B cell (primary cell): ENCODE results near the gene ELFN1. TPM values are rescaled to one million over a fixed set of nuclear protein-coding genes. Genes with fewer than 3 reads are reported as not detected.

Experiments used
- ATAC-seq: fragments of 200-7000 bp; cut with Tn5 transposase; one replicate; pipeline ENCODE4 v1.10.0; 2021; ENCODE audit warnings: low read depth, mild to moderate bottlenecking, moderate number of reproducible peaks, moderate library complexity
- CTCF ChIA-PET: fragments of 350-600 bp; sonication (Branson Sonifier 250); formaldehyde crosslinking; loops from one replicate; lab custom pipeline; 2021; ENCODE audit warnings: antibody characterized with exemption, inconsistent platforms; lab: Charles Lee
- POLR2A ChIA-PET: fragments of 350-600 bp; sonication (Branson Sonifier 250); formaldehyde crosslinking; loops from one replicate; lab custom pipeline; 2021; ENCODE audit warnings: antibody characterized with exemption; lab: Charles Lee
- DNase-seq: peaks from one replicate; pipeline ENCODE4 v3.0.0; 2013
- H2AFZ ChIP-seq: 2 replicates; pipeline ENCODE4 v1.6.1; 2012; ENCODE audit warnings: mild to moderate bottlenecking, low read depth, low read length; ENCODE audit not compliant: insufficient read depth, poor library complexity, severe bottlenecking
- H3K27ac ChIP-seq, 2 donors: 1 replicate in 1 of 2; 2 replicates in 1 of 2; pipeline ENCODE4 v1.5.1; 2012 to 2013; ENCODE audit warnings: low read length in 2 of 2, mild to moderate bottlenecking in 2 of 2, moderate library complexity in 1 of 2
- H3K27me3 ChIP-seq, 4 experiments: fragments of 200-600 bp in 1 of 4; sonication (generic) in 1 of 4; replicated peaks in 1 of 4; 1 replicate in 2 of 4; 2 replicates in 2 of 4; pipeline versions ENCODE4 v1.6.1 to v1.7.0; 2013 to 2016; ENCODE audit warnings: low read length in 3 of 4, mild to moderate bottlenecking in 2 of 4, mixed read lengths in 1 of 4, moderate library complexity in 1 of 4; ENCODE audit not compliant: insufficient read depth in 4 of 4, control insufficient read depth in 3 of 4; ENCODE audit errors: control extremely low read depth in 1 of 4
- H3K36me3 ChIP-seq, 2 experiments: replicated peaks in 1 of 2; 1 replicate in 1 of 2; 2 replicates in 1 of 2; pipeline versions ENCODE4 v1.6.1 to v1.7.1; 2013; ENCODE audit warnings: low read length in 1 of 2; ENCODE audit not compliant: insufficient read depth in 2 of 2, control insufficient read depth in 1 of 2; ENCODE audit errors: control extremely low read depth in 1 of 2, extremely low read depth in 1 of 2
- H3K4me1 ChIP-seq, 2 donors: fragments of 200-600 bp in 1 of 2; sonication (generic) in 1 of 2; 1 replicate in 1 of 2; 2 replicates in 1 of 2; pipeline versions ENCODE4 v1.5.1 to v1.6.1; 2013 to 2017; ENCODE audit warnings: low read length in 2 of 2; ENCODE audit not compliant: control insufficient read depth in 2 of 2, insufficient read depth in 2 of 2
- H3K4me2 ChIP-seq: replicated peaks from 2 replicates; pipeline ENCODE3; 2012; ENCODE audit warnings: mild to moderate bottlenecking, low read depth, low read length; ENCODE audit not compliant: poor library complexity, severe bottlenecking
- H3K4me3 ChIP-seq, 5 experiments: fragments of 200-600 bp in 1 of 5; sonication (generic) in 1 of 5; 1 replicate in 3 of 5; 2 replicates in 2 of 5; pipeline versions ENCODE4 v1.5.1 to v1.7.0; 2011 to 2016; ENCODE audit warnings: low read length in 4 of 5, mild to moderate bottlenecking in 4 of 5, low read depth in 2 of 5, control low read depth in 1 of 5, moderate library complexity in 1 of 5; ENCODE audit not compliant: insufficient read depth in 1 of 5; ENCODE audit errors: control extremely low read depth in 1 of 5, extremely low read depth in 1 of 5
- H3K79me2 ChIP-seq: fragments of 200-600 bp; sonication (generic); one replicate; pipeline ENCODE4 v1.6.0; 2016; ENCODE audit warnings: low read length; ENCODE audit not compliant: control insufficient read depth, insufficient read depth
- H3K9ac ChIP-seq: fragments of 200-600 bp; sonication (generic); 2 replicates; pipeline ENCODE4 v1.6.1; 2017; ENCODE audit warnings: mild to moderate bottlenecking, low read length, moderate library complexity
- H3K9me3 ChIP-seq, 3 donors: one replicate each; pipeline versions ENCODE4 v1.6.1 to v1.7.1; 2013; ENCODE audit warnings: low read length in 2 of 3; ENCODE audit not compliant: control insufficient read depth in 2 of 3, insufficient read depth in 1 of 3; ENCODE audit errors: control extremely low read depth in 1 of 3
- H4K20me1 ChIP-seq: 2 replicates; pipeline ENCODE4 v1.6.0; 2012; ENCODE audit warnings: mild to moderate bottlenecking, low read length; ENCODE audit not compliant: insufficient read depth, control insufficient read depth, poor library complexity, severe bottlenecking
- H3K27ac Mint-ChIP-seq: one replicate; pipeline ENCODE4 v1.8.0; 2021; ENCODE audit warnings: mixed read lengths
- H3K27me3 Mint-ChIP-seq: one replicate; pipeline ENCODE4 v1.8.0; 2021; ENCODE audit warnings: mixed read lengths
- H3K4me1 Mint-ChIP-seq: one replicate; pipeline ENCODE4 v1.8.0; 2021; ENCODE audit warnings: mixed read lengths
- H3K4me3 Mint-ChIP-seq: one replicate; pipeline ENCODE4 v1.8.0; 2021; ENCODE audit warnings: mixed read lengths
- H3K9me3 Mint-ChIP-seq: one replicate; pipeline ENCODE4 v1.8.0; 2022; ENCODE audit warnings: mixed read lengths; ENCODE audit not compliant: insufficient read depth
- CTCF ChIP-seq: fragments of 200-600 bp; IDR thresholded peaks from one replicate; pipeline ENCODE4 v1.8.0; 2022; ENCODE audit warnings: antibody characterized with exemption, mild to moderate bottlenecking
- EZH2 ChIP-seq: IDR thresholded peaks from 2 replicates; pipeline ENCODE4 v1.6.1; 2012; ENCODE audit warnings: borderline replicate concordance, low read depth, mild to moderate bottlenecking, moderate library complexity, low read length; ENCODE audit not compliant: insufficient read depth, poor library complexity, severe bottlenecking
- WGBS: methylation state at CpG from one replicate; pipeline ENCODE4 v1.1.5; 2013; ENCODE audit warnings: missing lambda C conversion rate; ENCODE audit not compliant: insufficient coverage; 5-methylcytosine and 5-hydroxymethylcytosine counted together
- intact Hi-C: fragments of 100-400 bp; cut with micrococcal nuclease; formaldehyde crosslinking; loops from one replicate; pipeline ENCODE4 v1.10.0; 2022
- polyA plus RNA-seq: library from polyadenylated mRNA; depleted of rRNA; stranded (reverse); fragments of >200 nt; gene quantifications from 2 replicates; pipeline ENCODE4 v1.2.3, GENCODE V29; 2012
- total RNA-seq, 2 donors: library from RNA; stranded (reverse); fragments of 120-200 nt in 1 of 2; gene quantifications; 1 replicate in 1 of 2; 2 replicates in 1 of 2; pipeline versions ENCODE4 v1.2.3 to v1.2.4, GENCODE V29; 2013 to 2022

The ELFN1 gene
- total and polyA plus RNA-seq, 2 donors (not counting 1 experiment from before 2014, with no cell fraction given): 0.12 TPM; not detected in 1

DNA sequence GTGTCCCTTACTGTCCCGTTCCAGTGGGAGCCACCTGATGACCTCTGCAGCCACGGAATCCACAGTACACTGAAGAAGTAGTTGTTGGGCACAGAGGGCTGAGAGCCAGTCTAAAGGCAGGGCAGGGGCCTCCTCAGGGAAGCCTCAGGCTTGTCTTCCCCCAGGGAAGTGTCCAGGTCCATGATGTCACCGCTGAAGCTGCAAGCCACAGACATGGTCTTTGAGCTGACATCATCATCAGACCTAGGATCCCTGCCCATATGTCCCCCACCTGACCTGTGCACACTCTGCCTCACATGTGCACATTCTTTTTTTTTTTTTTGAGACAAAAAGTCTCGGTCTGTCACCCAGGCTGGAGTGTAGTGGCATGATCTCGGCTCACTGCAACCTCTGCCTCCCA, 38.4 kb upstream of the ELFN1 start:
- Mint-ChIP-seq H3K9me3 (peaks cover 3% of the 10 kb centered on the region), H3K27ac (no peak overlapping the region), H3K4me1 (no peaks in the 10 kb centered on the region), H3K27me3 (peaks cover 25% of the 10 kb centered on the region), H3K4me3 (no peak overlapping the region)
- TF ChIP-seq CTCF (no peak), EZH2 (no peak)
- Histone ChIP-seq H3K4me2 (no peak overlapping the region), H3K36me3 (no peaks in the 10 kb centered on the region), H3K27me3 (peaks cover 0 to 20% (median 0%) of the 10 kb centered on the region in 4 experiments), H3K4me1 (no peaks in the 10 kb centered on the region), H3K9ac (no peak overlapping the region), H4K20me1 (no peaks in the 10 kb centered on the region), H2AFZ (no peak overlapping the region), H3K4me3 (no peak overlapping the region), H3K9me3 (peaks cover 0 to 37% (median 5%) of the 10 kb centered on the region in 3 donors), H3K27ac (no peak overlapping the region), H3K79me2 (no peaks in the 10 kb centered on the region)
- 91% methylated on average over 3 of the region's 5 CpGs for WGBS
- ATAC-seq (no peak), DNase-seq (no peak)
- ChIA-PET CTCF (no interaction called here), POLR2A (no interaction called here)
- intact Hi-C loops: no loop called here

DNA sequence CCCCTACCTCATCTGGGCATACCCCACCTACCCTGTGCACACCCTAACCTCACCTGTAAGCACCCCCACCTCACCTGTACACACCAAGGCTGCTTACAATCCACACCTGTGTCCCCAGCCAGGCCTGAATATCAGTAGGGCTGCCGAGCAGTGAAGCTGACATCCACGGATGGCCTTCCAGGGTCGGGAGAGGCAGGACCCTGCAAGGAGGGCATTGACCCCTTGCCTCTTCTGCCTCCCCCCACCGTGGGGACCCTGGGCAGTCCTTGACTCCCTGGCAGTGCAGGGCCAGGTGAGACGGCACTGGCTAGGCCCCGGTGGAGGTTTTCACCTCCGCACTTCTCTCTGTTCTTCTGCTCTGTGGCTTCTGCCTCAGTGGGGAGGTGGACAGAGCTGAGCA, 37.6 kb upstream of the ELFN1 start:
- H3K27ac ChIP-seq: no peak overlapping the region
- CTCF ChIA-PET: no interaction called here
- H3K9me3 ChIP-seq: peaks cover 0 to 45% (median 14%) of the 10 kb centered on the region in 3 donors
- H3K9ac ChIP-seq: no peak overlapping the region
- POLR2A ChIA-PET: no interaction called here
- intact Hi-C loops: no loop called here
- H3K27ac Mint-ChIP-seq: no peak overlapping the region
- H3K79me2 ChIP-seq: no peaks in the 10 kb centered on the region
- no peak overlapping the region for H2AFZ ChIP-seq
- no peak for TF ChIP-seq CTCF
- no peak for TF ChIP-seq EZH2
- DNase-seq (no peak), ATAC-seq (no peak)
- H3K27me3 ChIP-seq: peaks cover 0 to 20% (median 0%) of the 10 kb centered on the region in 4 experiments
- no peaks in the 10 kb centered on the region for H4K20me1 ChIP-seq
- H3K9me3 Mint-ChIP-seq: peaks cover 5% of the 10 kb centered on the region
- WGBS: 80% methylated on average over 7 of the region's 7 CpGs
- no peak overlapping the region for H3K4me2 ChIP-seq
- H3K4me1 ChIP-seq: no peaks in the 10 kb centered on the region
- peaks cover 25% of the 10 kb centered on the region for H3K27me3 Mint-ChIP-seq
- no peak overlapping the region for H3K4me3 ChIP-seq
- no peak overlapping the region for H3K4me3 Mint-ChIP-seq
- no peaks in the 10 kb centered on the region for H3K4me1 Mint-ChIP-seq
- H3K36me3 ChIP-seq: no peaks in the 10 kb centered on the region
